Measurements from ENCODE around the gene PLSCR1.

GRCh38 chr3:146557745-146558144 is 13.3 kb upstream of the PLSCR1 start:
- TF ChIP-seq, protein P1, sequence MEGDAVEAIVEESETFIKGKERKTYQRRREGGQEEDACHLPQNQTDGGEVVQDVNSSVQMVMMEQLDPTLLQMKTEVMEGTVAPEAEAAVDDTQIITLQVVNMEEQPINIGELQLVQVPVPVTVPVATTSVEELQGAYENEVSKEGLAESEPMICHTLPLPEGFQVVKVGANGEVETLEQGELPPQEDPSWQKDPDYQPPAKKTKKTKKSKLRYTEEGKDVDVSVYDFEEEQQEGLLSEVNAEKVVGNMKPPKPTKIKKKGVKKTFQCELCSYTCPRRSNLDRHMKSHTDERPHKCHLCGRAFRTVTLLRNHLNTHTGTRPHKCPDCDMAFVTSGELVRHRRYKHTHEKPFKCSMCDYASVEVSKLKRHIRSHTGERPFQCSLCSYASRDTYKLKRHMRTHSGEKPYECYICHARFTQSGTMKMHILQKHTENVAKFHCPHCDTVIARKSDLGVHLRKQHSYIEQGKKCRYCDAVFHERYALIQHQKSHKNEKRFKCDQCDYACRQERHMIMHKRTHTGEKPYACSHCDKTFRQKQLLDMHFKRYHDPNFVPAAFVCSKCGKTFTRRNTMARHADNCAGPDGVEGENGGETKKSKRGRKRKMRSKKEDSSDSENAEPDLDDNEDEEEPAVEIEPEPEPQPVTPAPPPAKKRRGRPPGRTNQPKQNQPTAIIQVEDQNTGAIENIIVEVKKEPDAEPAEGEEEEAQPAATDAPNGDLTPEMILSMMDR (conservative IDR thresholded peaks at IDR 0.05; ENCODE audit: low read depth in 2 of 2) = no peak
- TF ChIP-seq EZH2 (IDR thresholded peaks at IDR 0.05; ENCODE audit: low read depth, unreplicated experiment) (no peak), EZH2phosphoT487 (IDR thresholded peaks at IDR 0.05; ENCODE audit: unreplicated experiment) (no peak), STAT1 (IDR thresholded peaks at IDR 0.05; ENCODE audit: unreplicated experiment) (no peak), POLR2AphosphoS5 (IDR thresholded peaks at IDR 0.05; ENCODE audit: low read depth) (no peak)
- TF ChIP-seq, protein P2, sequence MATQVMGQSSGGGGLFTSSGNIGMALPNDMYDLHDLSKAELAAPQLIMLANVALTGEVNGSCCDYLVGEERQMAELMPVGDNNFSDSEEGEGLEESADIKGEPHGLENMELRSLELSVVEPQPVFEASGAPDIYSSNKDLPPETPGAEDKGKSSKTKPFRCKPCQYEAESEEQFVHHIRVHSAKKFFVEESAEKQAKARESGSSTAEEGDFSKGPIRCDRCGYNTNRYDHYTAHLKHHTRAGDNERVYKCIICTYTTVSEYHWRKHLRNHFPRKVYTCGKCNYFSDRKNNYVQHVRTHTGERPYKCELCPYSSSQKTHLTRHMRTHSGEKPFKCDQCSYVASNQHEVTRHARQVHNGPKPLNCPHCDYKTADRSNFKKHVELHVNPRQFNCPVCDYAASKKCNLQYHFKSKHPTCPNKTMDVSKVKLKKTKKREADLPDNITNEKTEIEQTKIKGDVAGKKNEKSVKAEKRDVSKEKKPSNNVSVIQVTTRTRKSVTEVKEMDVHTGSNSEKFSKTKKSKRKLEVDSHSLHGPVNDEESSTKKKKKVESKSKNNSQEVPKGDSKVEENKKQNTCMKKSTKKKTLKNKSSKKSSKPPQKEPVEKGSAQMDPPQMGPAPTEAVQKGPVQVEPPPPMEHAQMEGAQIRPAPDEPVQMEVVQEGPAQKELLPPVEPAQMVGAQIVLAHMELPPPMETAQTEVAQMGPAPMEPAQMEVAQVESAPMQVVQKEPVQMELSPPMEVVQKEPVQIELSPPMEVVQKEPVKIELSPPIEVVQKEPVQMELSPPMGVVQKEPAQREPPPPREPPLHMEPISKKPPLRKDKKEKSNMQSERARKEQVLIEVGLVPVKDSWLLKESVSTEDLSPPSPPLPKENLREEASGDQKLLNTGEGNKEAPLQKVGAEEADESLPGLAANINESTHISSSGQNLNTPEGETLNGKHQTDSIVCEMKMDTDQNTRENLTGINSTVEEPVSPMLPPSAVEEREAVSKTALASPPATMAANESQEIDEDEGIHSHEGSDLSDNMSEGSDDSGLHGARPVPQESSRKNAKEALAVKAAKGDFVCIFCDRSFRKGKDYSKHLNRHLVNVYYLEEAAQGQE (IDR thresholded peaks at IDR 0.05; ENCODE audit: unreplicated experiment) = no peak
